GM12872 (cell line): Measurements from ENCODE around the gene MAST3.

Source experiments
- CTCF ChIP-seq: IDR thresholded peaks from 3 replicates; pipeline ENCODE4 v1.5.1; 2011; ENCODE audit warnings: low read depth, mild to moderate bottlenecking, low read length, moderate library complexity; ENCODE audit not compliant: insufficient read depth

Gene MAST3

GRCh38 chr19:18117364-18117691, 19.8 kb downstream of the MAST3 start:
- TF ChIP-seq CTCF: no peak

- 0 out of 3 replicates have a peak, but pooled peaks have one; percentile 5 for TF ChIP-seq CTCF
These were observed 20.3 kb downstream of the MAST3 start for GRCh38 chr19:18117692-18118378.

- no peak for TF ChIP-seq CTCF
These were observed 20.9 kb downstream of the MAST3 start for GRCh38 chr19:18118420-18119012.

- no peak for TF ChIP-seq CTCF
These were observed 21.6 kb downstream of the MAST3 start for GRCh38 chr19:18119013-18119716.

GRCh38 chr19:18119717-18120105, 22.1 kb downstream of the MAST3 start:
- TF ChIP-seq CTCF: no peak

- TF ChIP-seq CTCF: no peak
These were observed 22.5 kb downstream of the MAST3 start for GRCh38 chr19:18120127-18120526.

GRCh38 chr19:18121166-18121565, 23.6 kb downstream of the MAST3 start:
- no peak for TF ChIP-seq CTCF
